ENCODE data around the gene LONP2. TPM values are rescaled to one million over a fixed set of nuclear protein-coding genes. Genes with fewer than 3 reads are reported as not detected.
"Not testable (repeated sequence)": the region's sequence is repeated elsewhere in the genome, so short reads cannot be mapped to it uniquely, and the experiment has no call there.

LONP2 gene
- total RNA-seq, 2 donors from 2014 or later: 54.3 to 71.6 TPM

- DNase-seq (no peak), ATAC-seq (no peak)
- intact Hi-C loops (cut with DNase I): no loop called here
These were observed 35.1 kb downstream of the LONP2 start for GRCh38 chr16:48279199-48279598.

GRCh38 chr16:48280546-48280945 is 36.4 kb downstream of the LONP2 start:
- intact Hi-C loops (cut with DNase I): no loop called here
- DNase-seq (no peak), ATAC-seq (no peak)

- DNase-seq: no peak
- peak; percentile 85 to 87 for ATAC-seq
- intact Hi-C loops (cut with DNase I): no loop called here
These were observed 38.6 kb downstream of the LONP2 start for GRCh38 chr16:48282636-48283263.

GRCh38 chr16:48284772-48285409 is 40.8 kb downstream of the LONP2 start:
- intact Hi-C loops (cut with DNase I): no loop called here
- ATAC-seq: no peak
- DNase-seq: no peak

GRCh38 chr16:48287239-48287638 is 43.1 kb downstream of the LONP2 start:
- intact Hi-C loops (cut with DNase I): no loop called here
- DNase-seq: no peak
- ATAC-seq: no peak

GRCh38 chr16:48291303-48291702 is 47.2 kb downstream of the LONP2 start:
- intact Hi-C loops (cut with DNase I): no loop called here
- ATAC-seq (no peak), DNase-seq (no peak)

- intact Hi-C loops (cut with DNase I): no loop called here
- no peak for ATAC-seq
- DNase-seq: no peak
These were observed 47.7 kb downstream of the LONP2 start for GRCh38 chr16:48291754-48292153.

GRCh38 chr16:48292452-48292851 is 48.4 kb downstream of the LONP2 start:
- no peak for DNase-seq
- intact Hi-C loops (cut with DNase I): no loop called here
- ATAC-seq: no peak

GRCh38 chr16:48294724-48295123 is 50.6 kb downstream of the LONP2 start:
- DNase-seq: no peak

GRCh38 chr16:48295488-48296281 is 51.6 kb downstream of the LONP2 start:
- DNase-seq (no peak), ATAC-seq (no peak)
- intact Hi-C loops (cut with DNase I): no loop called here

More at GRCh38 chr16:48294724-48295123, 50.6 kb downstream of the LONP2 start:
- intact Hi-C loops (cut with DNase I): no loop called here
- no peak for ATAC-seq

GRCh38 chr16:48299471-48299870 is 55.4 kb downstream of the LONP2 start:
- intact Hi-C loops (cut with DNase I): no loop called here
- DNase-seq (no peak), ATAC-seq (no peak)

- ATAC-seq (no peak), DNase-seq (peak; percentile 38)
- intact Hi-C loops (cut with DNase I): no loop called here
These were observed 56.3 kb downstream of the LONP2 start for GRCh38 chr16:48300391-48300856.

GRCh38 chr16:48308535-48308934 is 64.4 kb downstream of the LONP2 start:
- intact Hi-C loops (cut with DNase I): no loop called here
- ATAC-seq: no peak
- no peak for DNase-seq

- DNase-seq (no peak), ATAC-seq (no peak)
- intact Hi-C loops (cut with DNase I): no loop called here
These were observed 67.0 kb downstream of the LONP2 start for GRCh38 chr16:48310908-48311641.

GRCh38 chr16:48313905-48314304 is 69.8 kb downstream of the LONP2 start:
- DNase-seq; ATAC-seq; intact Hi-C loops (cut with DNase I): not testable (repeated sequence)

GRCh38 chr16:48317026-48317425 is 72.9 kb downstream of the LONP2 start:
- no peak for DNase-seq
- intact Hi-C loops (cut with DNase I): no loop called here
- no peak for ATAC-seq

GRCh38 chr16:48317614-48318315 is 73.7 kb downstream of the LONP2 start:
- intact Hi-C loops (cut with DNase I): no loop called here
- DNase-seq (no peak), ATAC-seq (peak in 1 of 2 donors; percentile 43)

- intact Hi-C loops (cut with DNase I): no loop called here
- DNase-seq (no peak), ATAC-seq (peak; percentile 67 to 89)
These were observed 74.5 kb downstream of the LONP2 start for GRCh38 chr16:48318630-48319029.
